Sigmoid colon (tissue), 7 donors: ENCODE results near the gene TPST2. TPM values are rescaled to one million over a fixed set of nuclear protein-coding genes. Genes with fewer than 3 reads are reported as not detected.

Experiments
- DNase-seq: peaks from one replicate; pipeline ENCODE4 v3.0.0-alpha.2; 2019
- H3K27ac ChIP-seq, 4 donors: fragments of 200-600 bp; sonication (generic); one replicate each; pipeline ENCODE4 v1.5.1; 2016 to 2019; ENCODE audit warnings: mild to moderate bottlenecking in 1 of 4
- H3K27me3 ChIP-seq, 3 donors: fragments of 200-600 bp; sonication (generic); one replicate each; pipeline ENCODE4 v1.5.1; 2019; ENCODE audit warnings: mild to moderate bottlenecking in 1 of 3
- H3K36me3 ChIP-seq, 4 donors: fragments of 200-600 bp; sonication (generic); one replicate each; pipeline ENCODE4 v1.5.1; 2016 to 2019
- H3K4me1 ChIP-seq, 4 donors: fragments of 200-600 bp; sonication (generic); one replicate each; pipeline ENCODE4 v1.5.1; 2017 to 2019
- H3K4me3 ChIP-seq, 4 donors: fragments of 200-600 bp; sonication (generic); one replicate each; pipeline ENCODE4 v1.5.1; 2017 to 2019; ENCODE audit warnings: mild to moderate bottlenecking in 2 of 4, moderate library complexity in 1 of 4
- H3K9me3 ChIP-seq, 4 donors: fragments of 200-600 bp in 3 of 4; sonication (generic) in 3 of 4; one replicate each; pipeline versions ENCODE4 v1.5.1 to v1.6.1; 2013 to 2019
- CTCF ChIP-seq, 4 experiments: fragments of 450-650 bp in 3 of 4; fragments of 200-600 bp in 1 of 4; IDR thresholded peaks; one replicate each; pipeline ENCODE4 v1.5.1; 2016 to 2019; ENCODE audit warnings: antibody characterized with exemption in 4 of 4, mild to moderate bottlenecking in 3 of 4, moderate library complexity in 2 of 4
- EP300 ChIP-seq, 4 donors: sonication (generic); formaldehyde crosslinking; IDR thresholded peaks; one replicate each; pipeline ENCODE4 v1.6.1; 2017; ENCODE audit warnings: antibody characterized with exemption in 4 of 4
- POLR2A ChIP-seq, 2 donors: fragments of 450-650 bp; IDR thresholded peaks; one replicate each; pipeline ENCODE4 v1.6.1; 2016; ENCODE audit warnings: antibody characterized with exemption in 2 of 2, mild to moderate bottlenecking in 2 of 2, moderate library complexity in 2 of 2
- POLR2AphosphoS5 ChIP-seq, 4 donors: sonication (generic); formaldehyde crosslinking; IDR thresholded peaks; one replicate each; pipeline ENCODE4 v1.6.1; 2017; ENCODE audit warnings: antibody characterized with exemption in 4 of 4
- WGBS, 2 donors: extraction: QIAGEN DNeasy Blood & Tissue Kit; methylation state at CpG; one replicate each; pipeline ENCODE4 v1.1.7; 2013; 5-methylcytosine and 5-hydroxymethylcytosine counted together
- intact Hi-C: fragments of 100-400 bp; cut with DNase I; formaldehyde crosslinking; loops from one replicate; pipeline ENCODE4 v1.15.1; 2023
- polyA plus RNA-seq, 3 donors: library from polyadenylated mRNA; stranded (reverse); fragments of 200-250 nt; gene quantifications; one replicate each; pipeline ENCODE4 v1.2.3, GENCODE V29; 2013
- total RNA-seq, 4 donors: library from RNA; depleted of rRNA; stranded (reverse); fragments of >200 nt; gene quantifications; one replicate each; pipeline ENCODE4 v1.1.0, GENCODE V29; 2016
- donor health status: healthy with polysubstance abuse.
- donor health status: Bipolar disorder and iron deficiency.
- donor health status: healthy.

The TPST2 gene
- total and polyA plus RNA-seq, 7 donors = 5.1 to 24.3 (median 15.9) TPM

- peak; percentile 69 to 75 for TF ChIP-seq POLR2A (IDR thresholded peaks at IDR 0.05)
- peak in 2 of 4 donors; percentile 4 to 67 for TF ChIP-seq EP300 (IDR thresholded peaks at IDR 0.05)
- TF ChIP-seq CTCF (IDR thresholded peaks at IDR 0.05) = no peak
- peak; percentile 90 to 97 (median 96) for TF ChIP-seq POLR2AphosphoS5 (IDR thresholded peaks at IDR 0.05)
- peak within 1 kb of the TSS; percentile 71 to 99 (median 84) for H3K4me3 ChIP-seq
- no peaks in the 10 kb centered on the region for H3K27me3 ChIP-seq
- H3K27ac ChIP-seq = peak within 1 kb of the TSS; percentile 88 to 96 (median 92)
- intact Hi-C loops = no loop called here
- peaks cover 0 to 62% (median 57%) of the 10 kb centered on the region in 4 donors for H3K4me1 ChIP-seq
- WGBS, 2 donors = 0 to 1% methylated on average over 85 of the region's 85 CpGs
- no peaks in the 10 kb centered on the region for H3K9me3 ChIP-seq
- DNase-seq = peak; percentile 94
- peaks cover 8 to 25% (median 10%) of the 10 kb centered on the region in 4 donors for H3K36me3 ChIP-seq
Observed at GRCh38 chr22:26483439-26484359, 106.2 kb downstream of the TPST2 start, which contains the start of the genes HPS4 and SRRD. Gene HPS4 (minus strand): TSS chr22:26483783. CDS start chr22:26481762, 2,021 bp downstream. Gene SRRD (plus strand): TSS chr22:26483877. CDS start chr22:26483891, 14 bp downstream.

GRCh38 chr22:26483043-26483438 is 106.9 kb downstream of the TPST2 start:
- H3K9me3 ChIP-seq = no peaks in the 10 kb centered on the region
- H3K27ac ChIP-seq = peak overlapping the region; percentile 88 to 96 (median 92)
- intact Hi-C loops = no loop called here
- H3K4me1 ChIP-seq = peaks cover 0 to 63% (median 57%) of the 10 kb centered on the region in 4 donors
- WGBS, 2 donors = 5 to 10% methylated on average over 7 of the region's 7 CpGs
- H3K27me3 ChIP-seq = no peaks in the 10 kb centered on the region
- no peak for DNase-seq
- TF ChIP-seq CTCF (IDR thresholded peaks at IDR 0.05) (no peak), EP300 (IDR thresholded peaks at IDR 0.05) (no peak), POLR2A (IDR thresholded peaks at IDR 0.05) (no peak), POLR2AphosphoS5 (IDR thresholded peaks at IDR 0.05) (no peak)
- H3K4me3 ChIP-seq = peak overlapping the region; percentile 71 to 99 (median 84)
- peaks cover 2 to 20% (median 5%) of the 10 kb centered on the region in 4 donors for H3K36me3 ChIP-seq

DNA sequence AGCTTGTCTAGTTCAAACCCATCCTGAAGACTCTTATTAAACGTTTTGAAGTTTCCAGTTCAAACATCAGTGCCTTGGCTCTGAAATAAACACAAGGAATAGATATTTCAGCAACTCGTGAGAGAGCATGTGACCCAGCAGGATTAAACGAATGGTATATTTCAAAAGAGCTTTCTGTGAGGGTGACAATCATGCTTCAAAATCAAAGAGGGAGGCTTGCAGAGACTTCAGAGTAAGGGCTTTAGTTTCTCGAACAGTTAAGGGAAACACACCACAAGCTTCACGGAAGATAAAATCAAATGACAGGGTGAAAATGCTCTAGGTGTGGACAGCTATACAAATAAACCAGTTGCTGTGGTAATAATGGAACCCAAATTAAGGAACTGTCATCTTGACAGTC is 107.8 kb downstream of the TPST2 start:
- H3K4me1 ChIP-seq = peaks cover 0 to 63% (median 57%) of the 10 kb centered on the region in 4 donors
- intact Hi-C loops = no loop called here
- WGBS, 2 donors = 47 to 50% methylated on average over 5 of the region's 5 CpGs
- no peaks in the 10 kb centered on the region for H3K27me3 ChIP-seq
- peak overlapping the region in 1 of 4 donors; percentile 91 for H3K27ac ChIP-seq
- H3K36me3 ChIP-seq = peaks cover 0 to 20% (median under 1%) of the 10 kb centered on the region in 4 donors
- no peak for DNase-seq
- no peaks in the 10 kb centered on the region for H3K9me3 ChIP-seq
- H3K4me3 ChIP-seq = no peak overlapping the region
- TF ChIP-seq EP300 (IDR thresholded peaks at IDR 0.05) (no peak), POLR2A (IDR thresholded peaks at IDR 0.05) (no peak), CTCF (IDR thresholded peaks at IDR 0.05) (no peak), POLR2AphosphoS5 (IDR thresholded peaks at IDR 0.05) (no peak)

GRCh38 chr22:26481694-26482093 is 108.2 kb downstream of the TPST2 start:
- 73 to 86% methylated on average over 4 of the region's 4 CpGs for WGBS, 2 donors
- Histone ChIP-seq H3K27ac (no peak overlapping the region), H3K4me1 (peaks cover 0 to 63% (median 57%) of the 10 kb centered on the region in 4 donors), H3K27me3 (no peaks in the 10 kb centered on the region), H3K9me3 (no peaks in the 10 kb centered on the region), H3K36me3 (peaks cover 0 to 23% (median 3%) of the 10 kb centered on the region in 4 donors), H3K4me3 (no peak overlapping the region)
- no peak for TF ChIP-seq POLR2AphosphoS5 (IDR thresholded peaks at IDR 0.05)
- TF ChIP-seq POLR2A (IDR thresholded peaks at IDR 0.05) = no peak
- TF ChIP-seq CTCF (IDR thresholded peaks at IDR 0.05) = no peak
- TF ChIP-seq EP300 (IDR thresholded peaks at IDR 0.05) = no peak
- intact Hi-C loops = no loop called here
- no peak for DNase-seq
